Upper lobe of left lung (tissue), 6 donors: ENCODE data around the gene FOXO4. TPM values are rescaled to one million over a fixed set of nuclear protein-coding genes. Genes with fewer than 3 reads are reported as not detected.

Experiments
- ATAC-seq, 2 donors: fragments of 200-7000 bp; cut with Tn5 transposase; one replicate each; pipeline ENCODE4 v1.9.1; 2022; ENCODE audit warnings: mild to moderate bottlenecking in 2 of 2, moderate library complexity in 2 of 2; ENCODE audit not compliant: low FRiP score in 2 of 2
- DNase-seq, 2 donors: peaks; one replicate each; pipeline ENCODE4 v3.0.0-alpha.2; 2019 to 2020
- H3K27ac ChIP-seq, 4 donors: fragments of 200-600 bp; sonication (generic); one replicate each; pipeline ENCODE4 v1.5.1; 2016 to 2019
- H3K27me3 ChIP-seq, 4 donors: fragments of 200-600 bp; sonication (generic); one replicate each; pipeline ENCODE4 v1.5.1; 2017 to 2019
- H3K36me3 ChIP-seq, 4 donors: fragments of 200-600 bp; sonication (generic); one replicate each; pipeline ENCODE4 v1.5.1; 2016 to 2019
- H3K4me1 ChIP-seq, 4 donors: fragments of 200-600 bp; sonication (generic); one replicate each; pipeline ENCODE4 v1.5.1; 2018 to 2019
- H3K4me3 ChIP-seq, 4 donors: fragments of 200-600 bp; sonication (generic); one replicate each; pipeline ENCODE4 v1.5.1; 2017 to 2019; ENCODE audit warnings: mild to moderate bottlenecking in 2 of 4, moderate library complexity in 1 of 4
- H3K9me3 ChIP-seq, 4 donors: fragments of 200-600 bp; sonication (generic); one replicate each; pipeline ENCODE4 v1.5.1; 2018 to 2019
- EP300 ChIP-seq, 4 donors: sonication (generic); formaldehyde crosslinking; IDR thresholded peaks; one replicate each; pipeline ENCODE4 v1.5.1; 2017; ENCODE audit warnings: antibody characterized with exemption in 4 of 4, control low read depth in 2 of 4
- POLR2A ChIP-seq, 4 donors: fragments of 450-650 bp; IDR thresholded peaks; one replicate each; pipeline ENCODE4 v1.5.1; 2016 to 2017; ENCODE audit warnings: antibody characterized with exemption in 4 of 4, mild to moderate bottlenecking in 2 of 4
- POLR2AphosphoS5 ChIP-seq, 2 donors: sonication (generic); formaldehyde crosslinking; IDR thresholded peaks; one replicate each; pipeline ENCODE4 v1.5.1; 2017; ENCODE audit warnings: antibody characterized with exemption in 2 of 2
- whole genome bisulfite sequencing, 2 donors: methylation state at CpG; one replicate each; pipeline ENCODE4 v1.1.5; 2017 to 2018; 5-methylcytosine and 5-hydroxymethylcytosine counted together
- small RNA-seq, 4 donors: library from RNA; depleted of rRNA; stranded (forward); fragments of <200 nt; gene quantifications; one replicate each; pipeline ENCODE3, GENCODE V24; 2016
- total RNA-seq, 6 donors: library from RNA; depleted of rRNA in 4 of 6; stranded (reverse); fragments of >200 nt in 4 of 6; gene quantifications; one replicate each; pipeline versions ENCODE4 v1.1.0 to v1.2.1, GENCODE V29; 2016 to 2021
- TF ChIP-seq, protein P1 (sequence below), 6 experiments: fragments of 450-650 bp in 4 of 6; fragments of 200-600 bp in 2 of 6; sonication (generic) in 2 of 6; IDR thresholded peaks; one replicate each; pipeline ENCODE4 v1.5.1; 2016 to 2019; ENCODE audit warnings: antibody characterized with exemption in 6 of 6
- donor health status: DM: no; HTN: no; CAD: no; lungs with moderate emphysema.
- donor health status: DM: no; HTN: yes; CAD: no; lungs with severe emphysema.

Gene FOXO4
- total RNA-seq, 6 donors from 2014 or later, result 11.2 to 34.1 (median 24.0) TPM

DNA sequence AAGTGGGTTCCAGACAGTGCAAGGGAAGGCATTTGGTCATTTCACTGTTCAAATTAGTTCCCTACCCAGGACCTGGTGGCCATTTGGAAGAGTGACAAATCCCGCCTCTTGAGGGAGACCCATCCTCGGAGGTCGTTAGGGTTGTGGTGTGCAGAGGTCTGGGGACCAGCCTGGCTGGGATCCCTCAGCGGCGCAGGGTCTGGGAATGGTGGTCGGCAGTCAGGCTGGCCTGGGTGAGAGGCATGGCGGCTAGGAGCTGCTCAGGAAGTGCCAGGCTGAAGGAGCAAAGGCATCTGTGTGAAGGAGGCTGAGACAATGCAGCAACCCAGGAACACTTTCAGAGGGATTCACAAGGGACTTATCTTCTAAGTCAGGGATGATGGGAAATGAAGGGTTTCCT lies 55.7 kb downstream of the FOXO4 start:
- no peak overlapping the region for H3K27ac ChIP-seq
- H3K36me3 ChIP-seq, result no peaks in the 10 kb centered on the region
- 78% methylated on average over 7 of the region's 7 CpGs; no CpG with 5 or more reads in 1 of the 2 donors for WGBS, 2 donors
- no peak for DNase-seq
- H3K9me3 ChIP-seq, result no peaks in the 10 kb centered on the region
- no peaks in the 10 kb centered on the region for H3K4me1 ChIP-seq
- no peaks in the 10 kb centered on the region for H3K27me3 ChIP-seq
- TF ChIP-seq POLR2AphosphoS5 (IDR thresholded peaks at IDR 0.05) (no peak), EP300 (IDR thresholded peaks at IDR 0.05) (no peak), POLR2A (IDR thresholded peaks at IDR 0.05) (no peak)
- TF ChIP-seq, protein P1, sequence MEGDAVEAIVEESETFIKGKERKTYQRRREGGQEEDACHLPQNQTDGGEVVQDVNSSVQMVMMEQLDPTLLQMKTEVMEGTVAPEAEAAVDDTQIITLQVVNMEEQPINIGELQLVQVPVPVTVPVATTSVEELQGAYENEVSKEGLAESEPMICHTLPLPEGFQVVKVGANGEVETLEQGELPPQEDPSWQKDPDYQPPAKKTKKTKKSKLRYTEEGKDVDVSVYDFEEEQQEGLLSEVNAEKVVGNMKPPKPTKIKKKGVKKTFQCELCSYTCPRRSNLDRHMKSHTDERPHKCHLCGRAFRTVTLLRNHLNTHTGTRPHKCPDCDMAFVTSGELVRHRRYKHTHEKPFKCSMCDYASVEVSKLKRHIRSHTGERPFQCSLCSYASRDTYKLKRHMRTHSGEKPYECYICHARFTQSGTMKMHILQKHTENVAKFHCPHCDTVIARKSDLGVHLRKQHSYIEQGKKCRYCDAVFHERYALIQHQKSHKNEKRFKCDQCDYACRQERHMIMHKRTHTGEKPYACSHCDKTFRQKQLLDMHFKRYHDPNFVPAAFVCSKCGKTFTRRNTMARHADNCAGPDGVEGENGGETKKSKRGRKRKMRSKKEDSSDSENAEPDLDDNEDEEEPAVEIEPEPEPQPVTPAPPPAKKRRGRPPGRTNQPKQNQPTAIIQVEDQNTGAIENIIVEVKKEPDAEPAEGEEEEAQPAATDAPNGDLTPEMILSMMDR (IDR thresholded peaks at IDR 0.05), result no peak
- no peak overlapping the region for H3K4me3 ChIP-seq
- no peak for ATAC-seq

Small RNAs within 50 kb of the gene (small RNA-seq; reads per million reads assigned to genes)
- gene CXorf65, result 0 reads per million in 4 donors

Other genes starting within 250 kb of the FOXO4 start
- gene TEX11, start 187.1 kb upstream of the FOXO4 start, total RNA-seq, result under 1 TPM in 1 of 6 donors, not detected in 5; 0.10 TPM
- gene SLC7A3, start 164.8 kb upstream of the FOXO4 start, total RNA-seq, result under 1 TPM in 2 of 6 donors, not detected in 4; 0.10 to 0.11 TPM
- gene SNX12, start 27.5 kb upstream of the FOXO4 start, total RNA-seq, result 10 to 100 TPM; 26.2 to 67.4 (median 48.8) TPM
- gene CXorf65, start 10.9 kb downstream of the FOXO4 start, total RNA-seq, result 1 to 10 TPM in 3 of 6 donors, not detected in 3; 1.0 to 3.6 (median 3.3) TPM
- gene IL2RG, start 15.7 kb downstream of the FOXO4 start, total RNA-seq, result 10 to 100 TPM; 20.7 to 43.8 (median 26.2) TPM
- gene MED12, start 22.7 kb downstream of the FOXO4 start, total RNA-seq, result 100 to 1,000 TPM in 1 of 6 donors, 10 to 100 TPM in 5; 21.7 to 188 (median 42.2) TPM
- 1 to 10 TPM in 1 of 6 donors, under 1 TPM in 4, not detected in 1; 0.20 to 1.0 (median 0.61) TPM for gene NLGN3, start 49.0 kb downstream of the FOXO4 start, total RNA-seq
- gene GJB1, start 127.4 kb downstream of the FOXO4 start, total RNA-seq, result 1 to 10 TPM in 3 of 6 donors, not detected in 3; 1.4 to 4.0 (median 2.7) TPM
- gene ZMYM3, start 158.3 kb downstream of the FOXO4 start, total RNA-seq, result 10 to 100 TPM; 12.8 to 32.5 (median 21.6) TPM
- gene NONO, start 187.8 kb downstream of the FOXO4 start, total RNA-seq, result 100 to 1,000 TPM; 210 to 294 (median 239) TPM
- 1 to 10 TPM in 3 of 6 donors, under 1 TPM in 2, not detected in 1; 0.67 to 3.2 (median 1.6) TPM for gene ITGB1BP2, start 205.9 kb downstream of the FOXO4 start, total RNA-seq